HG03457 (cell line): ENCODE measurements around the gene YWHAQ.
"Not testable (repeated sequence)": the region's sequence is repeated elsewhere in the genome, so short reads cannot be mapped to it uniquely, and the experiment has no call there.

Source experiments
- ATAC-seq: cut with Tn5 transposase; IDR thresholded peaks from one replicate; pipeline ENCODE4 v1.9.1; 2021; ENCODE audit warnings: moderate number of reproducible peaks; ENCODE audit not compliant: unreplicated experiment

Gene YWHAQ

GRCh38 chr2:9634133-9634532 is 3.3 kb upstream of the YWHAQ start:
- no peak for ATAC-seq

- no peak for ATAC-seq
These were observed 1.3 kb upstream of the YWHAQ start for GRCh38 chr2:9631878-9632700.

- no peak for ATAC-seq
These were observed 689 bp upstream of the YWHAQ start for GRCh38 chr2:9631553-9631819.

- peak; percentile 27 for ATAC-seq
These were observed 571 bp downstream of the YWHAQ start for GRCh38 chr2:9630117-9630735.

GRCh38 chr2:9629222-9630116 is 1.3 kb downstream of the YWHAQ start:
- peak; percentile 1 for ATAC-seq

- ATAC-seq = no peak
These were observed 3.5 kb downstream of the YWHAQ start for GRCh38 chr2:9627310-9627709.

- no peak for ATAC-seq
These were observed 7.6 kb downstream of the YWHAQ start for GRCh38 chr2:9623151-9623550.

- ATAC-seq = not testable (repeated sequence)
These were observed 9.1 kb downstream of the YWHAQ start for GRCh38 chr2:9621655-9622054.

GRCh38 chr2:9618410-9618809 is 12.4 kb downstream of the YWHAQ start:
- ATAC-seq = no peak

GRCh38 chr2:9617749-9618148 is 13.0 kb downstream of the YWHAQ start:
- ATAC-seq = no peak

- no peak for ATAC-seq
These were observed 13.5 kb downstream of the YWHAQ start for GRCh38 chr2:9617296-9617695.

GRCh38 chr2:9614562-9614961 is 16.2 kb downstream of the YWHAQ start:
- ATAC-seq = no peak

- ATAC-seq = no peak
These were observed 17.5 kb downstream of the YWHAQ start for GRCh38 chr2:9613291-9613690.

GRCh38 chr2:9611549-9611912 is 19.3 kb downstream of the YWHAQ start:
- not testable (repeated sequence) for ATAC-seq

- no peak for ATAC-seq
These were observed 19.8 kb downstream of the YWHAQ start for GRCh38 chr2:9610781-9611548.

GRCh38 chr2:9608491-9608890 is 22.3 kb downstream of the YWHAQ start:
- ATAC-seq = not testable (repeated sequence)

- no peak for ATAC-seq
These were observed 28.4 kb downstream of the YWHAQ start for GRCh38 chr2:9602412-9602811.

GRCh38 chr2:9601397-9601796 is 29.4 kb downstream of the YWHAQ start:
- ATAC-seq = no peak

- ATAC-seq = no peak
These were observed 31.4 kb downstream of the YWHAQ start for GRCh38 chr2:9599430-9599829.

GRCh38 chr2:9596621-9597311 is 34.0 kb downstream of the YWHAQ start:
- no peak for ATAC-seq
